GM12891 (cell line): ENCODE data around the gene DNASE1L1.

Experiments
- POLR2AphosphoS5 ChIP-seq: IDR thresholded peaks from 2 replicates; pipeline ENCODE4 v1.6.1; 2011; ENCODE audit warnings: low read depth, low read length, control low read depth
- TAF1 ChIP-seq: IDR thresholded peaks from 2 replicates; pipeline ENCODE4 v1.6.1; 2011; ENCODE audit warnings: low read depth, low read length, control low read depth

DNA sequence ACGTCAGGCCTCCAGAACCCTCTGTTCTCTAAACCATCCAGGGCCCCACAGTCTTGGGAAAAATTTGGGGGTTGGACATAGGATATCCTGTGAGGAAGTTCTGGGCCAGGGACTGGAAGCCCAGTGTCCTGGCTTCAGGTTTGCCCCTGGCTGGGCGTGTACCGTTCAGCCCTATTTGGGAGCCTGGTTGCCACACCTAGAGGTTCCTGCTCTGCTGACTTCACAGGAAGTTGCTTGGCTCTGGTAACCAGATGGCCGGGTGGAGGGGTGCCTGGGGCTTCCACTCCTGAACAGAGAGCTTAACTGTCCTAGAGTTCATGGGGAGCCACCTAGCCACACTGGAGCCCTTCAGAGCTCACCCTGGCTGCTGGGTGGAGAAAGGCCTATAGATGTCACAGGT is 3.4 kb upstream of the DNASE1L1 start:
- no peak for TF ChIP-seq POLR2AphosphoS5
- no peak for TF ChIP-seq TAF1
